ENCODE results near the gene ZNF280A. TPM values are rescaled to one million over a fixed set of nuclear protein-coding genes. Genes with fewer than 3 reads are reported as not detected.

The ZNF280A gene
- total and polyA plus RNA-seq, 2 of the 8 experiments (the other 6 are each of a cell fraction or from before 2014, with no cell fraction given), result 0.09 to 0.61 TPM

GRCh38 chr22:22474733-22475132, 45.3 kb downstream of the ZNF280A start:
- H2AK5ac ChIP-seq (ENCODE audit: low read depth, low read length), result no peak overlapping the region
- no peak overlapping the region for H4K8ac ChIP-seq (ENCODE audit: extremely low read depth, insufficient read depth, low read length)
- no peak overlapping the region for H2BK12ac ChIP-seq (ENCODE audit: low read depth, low read length)
- no peaks in the 10 kb centered on the region for H3K79me2 ChIP-seq (ENCODE audit: control insufficient read depth in 1 of 2, insufficient read depth in 2 of 2, low read length in 2 of 2)
- no peak overlapping the region for H2BK15ac ChIP-seq (ENCODE audit: low read length)
- H3K9ac ChIP-seq (replicated peaks in 1 of 4; ENCODE audit: extremely low read depth in 1 of 4, low read depth in 3 of 4, low read length in 3 of 4), result no peak overlapping the region
- H3K23ac ChIP-seq (ENCODE audit: insufficient read length), result no peak overlapping the region
- H3K56ac ChIP-seq (replicated peaks; ENCODE audit: insufficient read length, low read depth, low read length), result no peak overlapping the region
- no peak overlapping the region for H3K4me3 ChIP-seq (ENCODE audit: extremely low read depth in 1 of 4, insufficient read depth in 2 of 4, low read depth in 3 of 4, low read length in 4 of 4)
- H4K20me1 ChIP-seq (replicated peaks in 1 of 2; ENCODE audit: control insufficient read depth in 1 of 2, insufficient read depth in 2 of 2, low read length in 2 of 2), result no peaks in the 10 kb centered on the region
- 60% methylated on average over 2 of the region's 2 CpGs; no CpG with 5 or more reads in 1 of the 2 experiments for WGBS, 2 experiments (ENCODE audit: extremely low coverage in 1 of 2, insufficient coverage in 1 of 2, insufficient read length in 1 of 2, insufficient replicate concordance in 2 of 2, low coverage in 1 of 2, low lambda C conversion rate in 2 of 2, missing lambda C conversion rate in 1 of 2)
- no peak for DNase-seq (ENCODE audit: low read depth in 1 of 2, low spot score in 2 of 2)
- no peak overlapping the region for H3K27ac ChIP-seq (ENCODE audit: low read depth, low read length)
- H2BK20ac ChIP-seq (ENCODE audit: low read length), result no peak overlapping the region
- no peak overlapping the region for H2BK5ac ChIP-seq (ENCODE audit: low read depth, low read length)
- peaks cover 0 to 19% (median 0%) of the 10 kb centered on the region in 4 experiments; a peak in 3 of 7 replicates for H3K27me3 ChIP-seq (replicated peaks in 1 of 4; ENCODE audit: control insufficient read depth in 3 of 4, extremely low read depth in 1 of 4, insufficient read depth in 3 of 4, low read length in 3 of 4)
- H3K4me2 ChIP-seq (ENCODE audit: insufficient read depth in 1 of 2, low read depth in 2 of 2, low read length in 2 of 2), result 0 out of 4 replicates have a peak overlapping the region, but pooled peaks of 1 of the 2 experiments have one; percentile 3
- H4K5ac ChIP-seq (ENCODE audit: insufficient read length, low read depth, low read length), result no peak overlapping the region
- H3K79me1 ChIP-seq (ENCODE audit: low read depth, low read length), result no peaks in the 10 kb centered on the region
- H2AFZ ChIP-seq (ENCODE audit: low read length), result no peak overlapping the region
- no peak overlapping the region for H4K91ac ChIP-seq (replicated peaks; ENCODE audit: insufficient read length, low read length)
- POLR2A ChIA-PET (ENCODE audit: partially characterized antibody), result no interaction called here
- H2BK120ac ChIP-seq (replicated peaks; ENCODE audit: low read depth, low read length), result no peak overlapping the region
- TF ChIP-seq NANOG (IDR thresholded peaks at IDR 0.05; ENCODE audit: insufficient read depth, low read depth, low read length, poor library complexity, severe bottlenecking) (no peak), MAX (IDR thresholded peaks at IDR 0.05) (no peak), CREB1 (IDR thresholded peaks at IDR 0.05) (no peak), CEBPB (IDR thresholded peaks at IDR 0.05; ENCODE audit: low read depth, low read length) (no peak), JUND (IDR thresholded peaks at IDR 0.05; ENCODE audit: low read length) (no peak), SRF (IDR thresholded peaks at IDR 0.05; ENCODE audit: low read depth, low read length) (no peak)
- H3K18ac ChIP-seq (ENCODE audit: extremely low read depth, low read length), result no peak overlapping the region
- peaks cover 0 to 7% (median 3%) of the 10 kb centered on the region in 4 experiments; a peak in 5 of 7 replicates for H3K4me1 ChIP-seq (replicated peaks in 1 of 4; ENCODE audit: control insufficient read depth in 3 of 4, insufficient read depth in 4 of 4, low read length in 3 of 4)
- peak; percentile 50 for FAIRE-seq
- H3K36me3 ChIP-seq (ENCODE audit: control insufficient read depth in 2 of 4, insufficient read depth in 4 of 4, low read length in 3 of 4), result no peaks in the 10 kb centered on the region
- CTCF ChIA-PET (ENCODE audit: partially characterized antibody), result interaction anchor here (1.0 to 3.1 kb wide), 3 partner anchors 11 to 34 kb away, joined by 3 to 17 read pairs (median 5); partner anchors contain the start of gene ZNF280B
- H3K23me2 ChIP-seq (ENCODE audit: low read depth, low read length), result no peaks in the 10 kb centered on the region
- no peak overlapping the region for H3K14ac ChIP-seq (ENCODE audit: insufficient read length)
- H3K9me3 ChIP-seq (ENCODE audit: insufficient read depth in 2 of 2, low read depth in 1 of 2, low read length in 1 of 2), result peaks cover 4% of the 10 kb centered on the region in 2 experiments; a peak in 3 of 4 replicates
- H3K4ac ChIP-seq (replicated peaks; ENCODE audit: insufficient read length, low read depth, low read length), result no peak overlapping the region

Measured in H1 (cell line).